HUDEP-2 (cell line): ENCODE results near the gene EML4.
A peak's percentile ranks its signal among the peaks of the same experiment; 100 is the strongest.
"Not testable (repeated sequence)": the region's sequence is repeated elsewhere in the genome, so short reads cannot be mapped to it uniquely, and the experiment has no call there.

Experiments
- DNase-seq, 76 experiments: peaks; one replicate each; lab custom pipeline; 2025; ENCODE audit not compliant: unreplicated experiment in 76 of 76; lab: John Stamatoyannopoulos, UW

EML4 gene

DNA sequence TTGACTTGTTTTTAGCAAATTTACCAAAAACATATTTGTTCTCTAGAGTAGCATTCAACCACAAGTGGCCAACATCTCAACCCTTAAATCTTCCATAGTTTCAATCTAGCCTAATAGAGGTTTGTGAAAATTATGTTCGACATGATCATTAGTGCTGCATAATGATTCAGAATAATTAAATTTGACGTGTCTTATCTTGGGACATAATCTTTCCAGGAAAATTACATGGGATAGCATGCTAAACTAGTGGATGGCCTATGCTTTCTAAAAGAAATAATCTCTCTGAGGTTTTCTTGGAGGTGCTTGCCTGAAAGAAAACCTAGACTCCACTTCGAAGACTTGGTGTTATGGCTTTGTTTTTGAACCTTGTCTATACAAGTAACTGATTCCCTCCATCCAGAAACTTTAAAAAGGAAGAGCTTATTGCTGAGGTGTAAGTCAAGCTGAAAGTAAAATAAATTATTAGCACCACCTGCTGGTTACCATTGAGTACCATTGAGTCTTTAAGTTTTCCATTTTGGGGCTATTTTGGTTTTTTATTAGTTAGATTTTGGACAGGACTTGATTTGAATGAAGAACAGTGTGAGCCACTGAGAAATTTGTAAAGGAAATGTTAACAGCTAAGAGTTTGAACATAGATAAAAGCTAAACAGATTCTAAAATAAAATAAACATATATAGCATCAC is 159.1 kb downstream of the EML4 start:
- peak in 10 of 76 experiments; percentile 3 to 23 (median 10) for DNase-seq

DNA sequence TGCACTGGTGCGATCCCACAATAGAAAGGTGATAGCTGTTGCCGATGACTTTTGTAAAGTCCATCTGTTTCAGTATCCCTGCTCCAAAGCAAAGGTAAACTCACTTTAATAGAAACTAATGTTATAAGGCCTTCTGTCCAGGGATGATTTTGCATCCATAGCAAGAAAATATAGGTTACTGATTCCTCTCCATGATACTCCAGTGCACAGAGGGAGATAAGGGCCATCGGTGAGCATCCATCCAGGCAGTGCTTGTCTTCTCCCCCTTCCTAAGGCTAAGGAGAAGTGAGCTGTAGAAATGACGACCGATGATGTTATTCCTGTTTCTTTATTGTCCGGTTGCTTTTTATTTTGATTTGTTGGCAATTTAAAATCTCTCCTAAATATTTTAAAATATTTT is 159.8 kb downstream of the EML4 start:
- no peak for DNase-seq

DNA sequence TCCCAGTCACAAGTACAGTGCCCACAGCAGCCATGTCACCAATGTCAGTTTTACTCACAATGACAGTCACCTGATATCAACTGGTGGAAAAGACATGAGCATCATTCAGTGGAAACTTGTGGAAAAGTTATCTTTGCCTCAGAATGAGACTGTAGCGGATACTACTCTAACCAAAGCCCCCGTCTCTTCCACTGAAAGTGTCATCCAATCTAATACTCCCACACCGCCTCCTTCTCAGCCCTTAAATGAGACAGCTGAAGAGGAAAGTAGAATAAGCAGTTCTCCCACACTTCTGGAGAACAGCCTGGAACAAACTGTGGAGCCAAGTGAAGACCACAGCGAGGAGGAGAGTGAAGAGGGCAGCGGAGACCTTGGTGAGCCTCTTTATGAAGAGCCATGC is 160.6 kb downstream of the EML4 start:
- no peak for DNase-seq

DNA sequence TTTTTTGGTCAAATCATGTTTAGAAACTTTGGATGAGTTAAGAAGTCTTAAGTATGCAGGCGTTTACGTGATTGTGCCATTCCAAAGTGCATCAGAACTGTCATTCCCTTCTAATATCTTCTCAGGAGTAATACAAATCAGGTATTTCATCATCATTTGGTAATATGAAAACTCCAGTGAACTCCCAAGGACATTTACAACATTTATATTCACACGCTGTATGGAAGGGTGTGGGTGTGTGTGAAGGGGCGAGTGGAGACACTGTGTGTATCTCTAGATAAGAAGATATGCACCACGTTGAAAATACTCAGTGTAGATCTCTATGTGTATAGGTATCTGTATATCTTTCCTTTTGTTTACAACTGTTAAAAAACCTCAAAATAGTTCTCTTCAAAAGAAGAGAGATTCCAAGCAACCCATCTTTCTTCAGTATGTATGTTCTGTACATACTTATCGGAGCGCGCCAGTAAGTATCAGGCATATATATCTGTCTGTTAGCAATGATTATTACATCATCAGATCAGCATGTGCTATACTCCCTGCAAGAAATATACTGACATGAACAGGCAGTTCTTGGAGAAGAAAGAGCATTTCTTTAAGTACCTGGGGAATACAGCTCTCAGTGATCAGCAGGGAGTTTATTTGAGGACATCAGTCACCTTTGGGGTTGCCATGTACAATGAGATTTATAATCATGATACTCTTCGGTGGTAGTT is 162.6 kb downstream of the EML4 start:
- DNase-seq, result peak in 29 of 76 experiments; percentile 6 to 74 (median 35)

DNA sequence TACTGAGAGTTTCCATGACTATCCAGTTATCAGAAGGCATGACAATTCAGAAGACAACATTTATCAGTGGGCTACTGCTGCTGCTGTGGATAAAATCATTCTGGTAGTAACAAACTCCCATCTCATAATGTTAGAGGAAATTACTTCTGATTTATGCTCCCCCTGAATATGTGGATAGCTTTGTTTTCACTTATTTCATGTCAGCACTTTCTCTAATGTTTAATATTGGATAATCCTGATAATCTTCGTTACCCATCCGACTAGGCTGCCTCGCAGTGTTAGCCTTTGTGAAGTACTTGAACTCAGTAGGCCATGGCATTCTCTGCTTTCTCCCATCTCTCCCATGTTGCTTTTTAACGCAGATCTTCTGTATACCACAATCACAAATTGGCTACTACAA is 163.4 kb downstream of the EML4 start:
- peak in 1 of 76 experiments; percentile 8 for DNase-seq

DNA sequence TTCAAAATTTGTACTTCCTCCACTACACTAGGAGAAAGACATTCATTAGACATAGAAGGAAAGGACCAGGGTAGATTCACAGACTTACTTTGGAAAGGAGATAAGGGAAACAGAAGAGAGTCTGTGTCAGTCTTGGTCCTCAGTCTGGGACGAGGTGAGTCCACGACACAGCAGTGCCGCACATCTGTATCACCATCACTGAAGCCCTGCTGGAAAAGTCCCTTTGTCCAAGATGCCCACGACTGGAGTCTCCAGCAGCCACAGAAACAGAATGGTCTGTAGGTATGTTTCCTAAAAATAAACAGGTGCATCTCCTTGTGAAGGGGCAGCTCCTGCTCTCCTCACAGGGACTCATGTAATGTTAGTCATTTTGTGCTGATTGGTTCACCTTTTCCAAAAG is 164.4 kb downstream of the EML4 start:
- no peak for DNase-seq

DNA sequence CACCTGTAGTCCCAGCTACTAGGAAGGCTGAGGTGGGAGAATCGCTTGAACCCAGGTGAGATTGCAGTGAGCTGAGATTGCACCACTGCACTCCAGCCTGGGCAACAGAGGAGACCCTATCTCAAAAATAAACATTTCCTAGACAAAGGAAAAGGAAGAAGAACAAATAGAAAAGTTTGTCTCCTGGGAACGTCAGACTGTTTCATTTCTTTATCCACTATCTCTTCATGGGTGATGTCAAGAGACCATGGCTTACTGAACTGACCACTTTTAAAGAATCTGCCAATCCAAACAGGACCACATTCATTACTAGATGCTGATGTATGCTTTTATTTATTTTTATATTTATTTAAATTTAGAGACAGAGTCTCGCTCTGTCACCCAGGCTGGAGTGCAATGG is 165.1 kb downstream of the EML4 start:
- no peak for DNase-seq

DNA sequence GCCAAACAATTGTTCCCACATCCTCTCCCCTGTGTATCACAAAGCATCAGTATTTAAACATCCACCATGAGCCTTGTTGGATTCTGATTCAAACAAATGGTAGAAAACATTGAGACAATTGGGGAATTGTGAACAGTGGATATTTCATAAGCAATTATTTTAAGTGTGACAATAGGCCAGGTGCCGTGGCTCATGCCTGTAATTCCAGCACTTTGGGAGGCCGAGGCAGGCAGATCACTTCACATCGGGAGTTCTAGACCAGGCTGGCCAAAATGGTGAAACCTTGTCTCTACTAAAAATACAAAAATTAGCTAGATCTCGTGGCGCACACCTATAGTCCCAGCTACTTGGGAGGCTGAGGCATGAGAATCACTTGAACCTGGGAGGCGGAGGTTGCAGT is 165.7 kb downstream of the EML4 start:
- DNase-seq, result not testable (repeated sequence)

DNA sequence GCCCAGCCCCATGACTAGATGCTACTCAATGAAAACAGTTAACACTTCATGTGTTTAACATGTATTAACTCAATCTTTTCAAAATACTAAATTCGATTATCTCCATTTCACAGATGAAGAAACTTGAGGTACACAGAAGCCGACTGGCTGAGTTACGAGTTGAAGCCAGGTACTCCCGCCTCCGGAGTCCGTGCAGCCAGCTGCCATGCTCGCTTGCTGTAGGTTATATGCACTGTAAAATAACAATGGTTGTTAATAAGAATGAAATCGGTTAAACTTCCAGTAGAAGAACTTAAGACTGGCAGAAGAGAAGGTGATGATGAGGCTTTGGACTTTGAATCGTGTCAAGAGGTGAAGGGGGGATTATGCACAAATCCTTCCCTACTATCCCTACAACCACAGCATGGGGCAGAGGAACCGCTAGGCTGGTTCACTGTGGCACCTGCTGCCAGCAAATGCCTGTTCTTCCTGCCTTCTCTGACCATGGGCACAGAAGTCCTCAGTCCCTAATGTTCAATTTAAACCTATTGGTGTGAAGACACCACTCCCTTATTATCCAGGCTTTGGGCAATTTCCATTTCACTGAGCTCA is 166.5 kb downstream of the EML4 start:
- DNase-seq, result no peak

DNA sequence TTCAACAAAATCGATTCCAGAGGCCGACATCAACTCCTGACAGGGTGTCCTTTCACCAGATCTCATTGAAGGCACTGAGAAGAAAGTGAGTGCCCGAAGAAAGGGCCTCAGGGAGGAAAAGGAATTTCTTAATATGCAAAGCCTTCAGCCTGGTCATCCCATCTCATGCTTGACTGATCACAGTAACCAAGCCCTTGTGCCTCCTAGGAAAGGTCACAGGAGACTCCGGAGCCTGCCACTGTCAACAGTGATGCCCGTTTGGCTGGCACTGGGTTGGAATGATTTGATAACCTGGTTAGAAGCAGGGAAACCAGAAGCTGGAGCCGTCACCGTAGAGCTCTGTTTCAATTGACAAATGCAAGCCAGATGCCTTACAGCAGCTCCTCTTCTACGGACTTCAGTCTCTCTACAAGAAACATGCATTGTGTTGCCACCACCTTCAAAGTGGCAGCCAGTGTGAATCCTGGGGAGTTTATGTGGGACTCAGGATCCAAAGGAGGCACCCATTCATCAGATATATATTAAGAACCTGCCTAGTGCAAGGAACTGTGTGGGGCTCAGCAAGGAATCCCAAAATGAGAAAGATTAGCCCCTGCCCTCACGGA is 167.3 kb downstream of the EML4 start:
- DNase-seq, result no peak

DNA sequence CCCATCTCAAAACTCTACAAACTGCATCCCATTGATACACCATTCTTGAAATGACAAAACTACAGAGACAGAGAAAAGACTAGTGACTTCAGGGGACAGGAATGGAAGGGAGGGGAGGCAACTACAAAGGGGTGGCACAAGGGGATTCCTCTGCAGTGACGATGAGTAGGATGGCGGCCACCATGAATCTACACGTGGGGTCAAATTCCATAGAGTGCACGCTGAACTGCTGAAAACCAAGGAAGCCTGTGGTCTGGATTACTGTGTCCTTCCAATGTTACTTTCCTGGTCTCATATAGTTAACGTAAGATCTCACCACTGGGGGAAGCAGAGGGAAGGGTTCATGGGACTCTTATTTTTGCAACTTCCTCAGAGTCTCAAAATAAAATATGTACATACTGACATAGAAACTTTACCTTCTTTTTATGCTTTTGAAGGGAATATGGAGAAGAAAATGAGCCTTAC is 168.2 kb downstream of the EML4 start:
- no peak for DNase-seq

DNA sequence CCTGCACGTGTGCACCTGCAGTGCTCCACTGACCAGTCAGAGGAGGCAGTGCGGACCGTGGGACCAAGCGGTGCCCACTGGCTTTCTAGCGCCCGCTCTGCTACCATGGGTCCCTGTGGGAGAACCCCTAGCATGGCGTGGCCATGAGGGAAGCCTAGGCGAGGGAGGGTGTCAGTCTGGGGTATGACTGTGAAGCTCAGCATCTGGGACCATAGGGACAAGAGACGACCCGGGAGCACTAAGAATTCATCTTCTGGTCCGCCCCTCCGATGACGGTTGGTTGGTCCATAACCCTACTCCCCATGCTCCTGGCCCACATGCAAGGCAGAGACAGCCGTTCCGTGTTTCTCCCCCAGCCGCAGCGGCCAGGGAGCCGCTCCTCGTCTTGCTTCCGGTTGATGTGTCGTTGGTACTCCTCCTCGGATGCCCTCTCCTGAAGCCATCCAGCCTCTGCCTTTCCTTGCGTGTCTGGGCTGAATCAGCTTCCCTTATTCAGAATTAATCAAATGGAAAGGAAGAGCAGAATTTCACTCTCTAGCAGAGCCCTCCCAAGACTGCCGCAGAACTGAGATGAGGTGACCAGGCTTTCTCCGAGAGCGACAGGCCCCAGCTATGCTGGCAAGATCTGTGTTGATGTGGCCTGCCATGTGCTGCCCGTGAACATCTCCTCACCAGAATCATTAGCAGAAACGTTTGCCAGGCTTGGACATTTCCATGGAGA is 168.9 kb downstream of the EML4 start:
- no peak for DNase-seq

DNA sequence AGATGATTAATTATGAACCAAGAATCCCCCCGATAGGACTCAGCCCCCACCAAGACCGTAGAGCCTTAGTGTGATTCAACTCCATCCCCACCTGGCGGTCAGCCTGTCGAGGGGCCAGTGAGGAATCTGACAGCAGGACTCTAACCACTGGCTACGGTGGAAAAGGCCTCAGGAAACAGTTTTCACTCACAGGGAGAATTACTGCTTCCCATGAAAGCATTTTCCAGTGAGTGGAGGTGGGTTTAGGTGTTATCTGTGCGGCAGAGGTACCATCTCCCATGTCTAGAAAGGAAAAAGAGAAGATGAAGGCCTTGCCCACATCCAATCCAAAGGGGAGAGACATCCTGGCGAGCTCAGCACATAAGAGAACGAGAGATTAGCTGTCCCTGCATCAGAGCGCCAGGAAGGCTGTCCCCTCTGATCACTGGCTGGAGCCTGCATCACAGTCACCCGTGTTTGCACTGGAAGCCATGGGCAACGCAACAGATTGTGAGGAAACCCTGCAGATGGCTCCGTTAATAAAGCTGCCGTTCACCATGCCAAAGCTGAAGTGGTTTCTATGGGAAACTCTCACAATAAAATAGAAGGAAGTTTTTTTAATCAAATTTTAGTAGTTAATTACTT is 169.5 kb downstream of the EML4 start:
- DNase-seq, result no peak

DNA sequence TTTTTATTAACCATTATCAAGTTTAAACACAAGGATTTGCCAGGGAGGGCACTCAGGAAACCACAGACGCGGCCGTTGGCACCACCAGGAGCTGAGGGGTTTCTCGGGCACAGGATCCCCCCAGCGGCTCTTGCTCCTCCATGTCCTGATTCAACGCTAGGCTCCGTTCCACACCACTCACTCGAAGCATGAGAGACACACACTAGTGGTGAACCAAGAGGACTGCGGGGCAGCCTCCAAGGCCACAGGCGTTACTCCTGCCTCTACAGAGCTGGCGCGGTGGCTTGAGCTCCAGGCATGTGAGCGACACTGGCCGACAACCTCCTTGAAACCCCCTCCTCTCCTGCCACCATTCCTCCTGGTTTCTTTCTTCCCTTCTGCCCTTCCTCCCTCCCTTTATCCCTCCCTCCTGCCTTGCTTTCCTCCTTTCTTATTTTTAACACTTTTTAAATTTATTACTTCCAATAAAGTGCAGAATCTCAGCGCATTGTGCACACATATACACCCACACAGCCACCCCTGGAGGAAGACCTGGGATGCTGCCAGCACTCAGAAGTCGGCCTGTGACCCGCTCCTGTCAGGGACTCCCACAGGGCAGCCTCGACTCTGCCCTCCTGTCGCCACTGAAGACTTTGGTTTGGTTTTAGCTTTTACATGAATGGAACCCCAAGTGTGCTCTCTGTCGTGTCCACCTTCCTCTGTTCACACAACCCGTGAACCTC is 170.2 kb downstream of the EML4 start:
- DNase-seq, result no peak

DNA sequence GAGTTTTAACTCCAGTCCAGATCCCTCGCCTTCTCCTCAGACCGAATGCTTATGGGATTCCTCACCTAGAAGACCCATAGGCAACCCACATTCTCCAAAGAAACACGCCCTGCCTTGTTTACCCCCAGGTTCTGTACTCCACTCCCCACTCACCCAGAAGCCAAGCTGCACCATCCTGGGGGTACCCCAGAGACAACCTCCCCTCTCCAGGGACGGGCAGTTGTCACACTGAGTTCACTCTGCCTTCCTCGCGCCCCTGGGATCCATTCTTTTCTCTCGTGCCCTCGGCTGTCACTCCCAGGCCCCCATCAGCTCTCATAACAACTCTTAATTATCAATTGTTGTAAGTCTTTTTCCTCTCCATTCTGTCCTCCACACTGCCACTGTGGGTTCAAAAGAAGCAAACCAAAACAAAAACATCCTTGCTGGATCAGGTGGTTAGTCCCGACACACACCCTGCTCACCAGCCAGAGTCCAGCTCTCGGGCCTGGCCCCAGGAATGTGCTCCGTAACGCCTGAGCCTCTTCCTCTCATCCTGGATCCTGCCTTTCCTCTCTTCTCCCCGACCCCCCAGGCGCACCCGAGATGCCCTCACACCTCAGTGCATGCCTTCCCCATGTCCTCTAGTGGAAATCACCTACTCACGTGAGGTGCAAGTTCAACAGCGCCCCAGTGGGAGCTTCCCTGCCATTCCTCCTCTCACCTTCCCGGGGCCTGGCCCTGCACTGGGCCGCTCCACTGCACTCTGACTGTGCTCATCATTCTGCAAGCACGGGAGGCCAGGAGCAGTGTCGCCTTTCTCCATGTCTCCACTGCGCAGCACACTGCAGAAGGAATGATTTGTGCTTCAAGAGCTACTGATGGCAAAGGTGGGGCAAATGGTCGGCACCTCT is 171.1 kb downstream of the EML4 start:
- DNase-seq, result no peak

DNA sequence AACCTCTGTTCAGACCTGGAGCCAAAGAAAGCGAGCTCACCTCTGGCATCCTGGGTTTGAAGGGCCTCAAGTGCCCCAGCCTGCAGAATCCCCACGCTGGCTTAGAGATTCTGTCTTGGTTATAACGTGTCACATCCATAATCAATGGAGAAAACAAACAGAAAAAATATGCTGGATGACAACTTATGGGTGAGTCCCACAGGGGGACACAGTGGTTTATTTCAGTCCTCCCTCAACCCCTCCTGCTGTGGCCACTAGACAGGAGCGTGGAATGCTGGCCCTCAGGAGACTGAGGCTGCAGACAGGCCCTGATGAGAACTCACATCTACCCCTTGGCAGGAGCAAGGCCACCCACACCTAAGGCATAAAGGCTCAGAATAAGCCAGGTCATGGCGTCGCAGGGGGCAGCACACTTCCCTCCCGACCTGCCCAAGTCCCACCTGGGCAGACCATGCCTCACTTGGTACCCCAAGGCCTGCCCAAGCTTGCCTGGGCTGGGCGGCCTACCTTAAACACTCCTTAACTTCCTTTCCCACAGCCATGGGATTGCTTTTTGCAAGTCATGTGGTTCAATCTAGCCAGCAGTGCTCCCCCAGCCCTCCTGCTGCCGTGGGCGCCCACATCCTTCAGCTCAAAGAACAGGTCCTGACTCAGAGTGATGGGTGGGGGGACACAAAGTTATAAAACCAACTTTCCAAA is 171.9 kb downstream of the EML4 start:
- no peak for DNase-seq

DNA sequence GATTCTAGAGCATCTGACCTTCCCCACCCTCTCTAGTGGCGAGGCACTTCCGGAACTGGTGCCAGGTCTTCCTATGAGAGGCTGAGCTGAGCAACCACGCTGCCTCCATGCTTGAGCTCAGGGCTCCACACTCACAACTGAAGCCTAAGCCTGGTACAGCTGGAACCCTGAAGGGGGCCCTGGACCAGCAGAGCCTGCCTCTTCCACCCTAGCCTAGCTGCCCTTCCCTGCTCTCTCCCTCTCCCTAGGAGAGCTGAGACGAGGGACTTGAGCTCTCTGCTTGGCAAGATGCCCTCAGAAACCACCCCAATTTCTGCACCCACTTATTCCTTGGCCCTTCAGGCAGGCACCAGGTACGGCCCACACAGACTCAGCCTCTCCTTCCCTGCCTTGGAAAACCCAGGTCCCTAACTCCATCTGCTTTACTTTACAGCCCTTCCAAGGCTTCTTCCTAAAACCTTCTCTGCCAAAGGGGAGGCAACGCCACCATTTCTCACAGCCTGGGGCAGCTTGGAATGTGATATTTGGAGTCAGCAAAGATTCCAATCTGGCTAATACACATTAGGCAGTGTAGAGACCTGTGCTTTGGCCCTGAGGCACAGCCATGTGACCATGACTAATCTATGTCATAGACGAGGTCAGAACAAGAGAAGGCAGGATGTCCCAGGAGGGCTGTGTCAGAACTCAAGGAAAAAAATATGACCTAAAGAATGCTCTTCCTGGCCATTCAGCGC is 173.1 kb downstream of the EML4 start:
- DNase-seq, result peak in 3 of 76 experiments; percentile 1 to 6 (median 3)
